Measurements from ENCODE around the gene DCX. TPM values are rescaled to one million over a fixed set of nuclear protein-coding genes. Genes with fewer than 3 reads are reported as not detected.

DCX gene
- total RNA-seq, 1 donor from 2014 or later, result not detected

GRCh38 chrX:111265486-111265885, 146.5 kb downstream of the DCX start:
- no peaks in the 10 kb centered on the region for H3K4me1 Mint-ChIP-seq (ENCODE audit: unreplicated experiment)
- no peaks in the 10 kb centered on the region for H3K27me3 Mint-ChIP-seq (ENCODE audit: unreplicated experiment)
- H3K36me3 Mint-ChIP-seq (ENCODE audit: unreplicated experiment), result no peaks in the 10 kb centered on the region
- no peak overlapping the region for H3K4me3 Mint-ChIP-seq (ENCODE audit: unreplicated experiment)
- H3K9me3 Mint-ChIP-seq (ENCODE audit: unreplicated experiment), result no peaks in the 10 kb centered on the region
- no peak overlapping the region for H3K27ac Mint-ChIP-seq (ENCODE audit: unreplicated experiment)
- no peak for TF ChIP-seq CTCF (IDR thresholded peaks at IDR 0.05)
- DNase-seq (ENCODE audit: extremely low spot score, unreplicated experiment), result no peak

- Mint-ChIP-seq H3K4me3 (ENCODE audit: unreplicated experiment) (no peak overlapping the region), H3K9me3 (ENCODE audit: unreplicated experiment) (peaks cover 2% of the 10 kb centered on the region), H3K27me3 (ENCODE audit: unreplicated experiment) (no peaks in the 10 kb centered on the region), H3K27ac (ENCODE audit: unreplicated experiment) (no peak overlapping the region), H3K4me1 (ENCODE audit: unreplicated experiment) (no peaks in the 10 kb centered on the region), H3K36me3 (ENCODE audit: unreplicated experiment) (no peaks in the 10 kb centered on the region)
- DNase-seq (ENCODE audit: extremely low spot score, unreplicated experiment), result no peak
- no peak for TF ChIP-seq CTCF (IDR thresholded peaks at IDR 0.05)
Measured at GRCh38 chrX:111264385-111264784, 147.6 kb downstream of the DCX start.

GRCh38 chrX:111262086-111262485, 149.9 kb downstream of the DCX start:
- Mint-ChIP-seq H3K4me1 (ENCODE audit: unreplicated experiment) (no peaks in the 10 kb centered on the region), H3K36me3 (ENCODE audit: unreplicated experiment) (no peaks in the 10 kb centered on the region), H3K4me3 (ENCODE audit: unreplicated experiment) (no peak overlapping the region), H3K27me3 (ENCODE audit: unreplicated experiment) (no peaks in the 10 kb centered on the region), H3K9me3 (ENCODE audit: unreplicated experiment) (peaks cover 3% of the 10 kb centered on the region), H3K27ac (ENCODE audit: unreplicated experiment) (no peak overlapping the region)
- TF ChIP-seq CTCF (IDR thresholded peaks at IDR 0.05), result no peak
- no peak for DNase-seq (ENCODE audit: extremely low spot score, unreplicated experiment)

GRCh38 chrX:111260451-111260850, 151.5 kb downstream of the DCX start:
- Mint-ChIP-seq H3K9me3 (ENCODE audit: unreplicated experiment) (peaks cover 3% of the 10 kb centered on the region), H3K4me1 (ENCODE audit: unreplicated experiment) (no peaks in the 10 kb centered on the region), H3K27me3 (ENCODE audit: unreplicated experiment) (no peaks in the 10 kb centered on the region), H3K27ac (ENCODE audit: unreplicated experiment) (no peak overlapping the region), H3K4me3 (ENCODE audit: unreplicated experiment) (no peak overlapping the region), H3K36me3 (ENCODE audit: unreplicated experiment) (no peaks in the 10 kb centered on the region)
- DNase-seq (ENCODE audit: extremely low spot score, unreplicated experiment), result no peak
- TF ChIP-seq CTCF (IDR thresholded peaks at IDR 0.05), result no peak

- no peak overlapping the region for H3K27ac Mint-ChIP-seq (ENCODE audit: unreplicated experiment)
- H3K4me3 Mint-ChIP-seq (ENCODE audit: unreplicated experiment), result no peak overlapping the region
- H3K4me1 Mint-ChIP-seq (ENCODE audit: unreplicated experiment), result no peaks in the 10 kb centered on the region
- DNase-seq (ENCODE audit: extremely low spot score, unreplicated experiment), result no peak
- no peaks in the 10 kb centered on the region for H3K36me3 Mint-ChIP-seq (ENCODE audit: unreplicated experiment)
- H3K27me3 Mint-ChIP-seq (ENCODE audit: unreplicated experiment), result no peaks in the 10 kb centered on the region
- H3K9me3 Mint-ChIP-seq (ENCODE audit: unreplicated experiment), result peaks cover 3% of the 10 kb centered on the region
- no peak for TF ChIP-seq CTCF (IDR thresholded peaks at IDR 0.05)
Measured at GRCh38 chrX:111259559-111259958, 152.4 kb downstream of the DCX start.

All from osteocyte (in vitro differentiated cells).